GM19025 (cell line): ENCODE data around the gene UTF1.

Experiments
- ATAC-seq: cut with Tn5 transposase; IDR thresholded peaks from one replicate; pipeline ENCODE4 v1.9.1; 2021; ENCODE audit warnings: mild to moderate bottlenecking, low read depth, moderate library complexity; ENCODE audit not compliant: unreplicated experiment

UTF1 gene

GRCh38 chr10:133196221-133196915, 33.6 kb upstream of the UTF1 start:
- ATAC-seq, result no peak

GRCh38 chr10:133196936-133197758, 32.9 kb upstream of the UTF1 start:
- ATAC-seq, result no peak

- no peak for ATAC-seq
Measured at GRCh38 chr10:133197786-133198185, 32.2 kb upstream of the UTF1 start.

GRCh38 chr10:133198206-133198605, 31.8 kb upstream of the UTF1 start:
- ATAC-seq, result no peak

GRCh38 chr10:133198621-133199487, 31.2 kb upstream of the UTF1 start:
- no peak for ATAC-seq

- no peak for ATAC-seq
Measured at GRCh38 chr10:133199488-133199885, 30.5 kb upstream of the UTF1 start.

GRCh38 chr10:133199992-133200611, 29.9 kb upstream of the UTF1 start:
- no peak for ATAC-seq

GRCh38 chr10:133200621-133201031, 29.4 kb upstream of the UTF1 start:
- ATAC-seq, result no peak

- no peak for ATAC-seq
Measured at GRCh38 chr10:133201151-133201947, 28.7 kb upstream of the UTF1 start.

- no peak for ATAC-seq
Measured at GRCh38 chr10:133201948-133202725, 27.9 kb upstream of the UTF1 start.

- no peak for ATAC-seq
Measured at GRCh38 chr10:133202778-133203651, 27.0 kb upstream of the UTF1 start.

- no peak for ATAC-seq
Measured at GRCh38 chr10:133203652-133204195, 26.3 kb upstream of the UTF1 start.

GRCh38 chr10:133204226-133205015, 25.6 kb upstream of the UTF1 start:
- no peak for ATAC-seq

- ATAC-seq, result no peak
Measured at GRCh38 chr10:133205146-133205545, 24.9 kb upstream of the UTF1 start.

GRCh38 chr10:133206356-133207040, 23.5 kb upstream of the UTF1 start:
- ATAC-seq, result no peak

- ATAC-seq, result no peak
Measured at GRCh38 chr10:133207041-133207600, 22.9 kb upstream of the UTF1 start.
